NCI-H1436 treated with DMSO at 0.1 percent for 48 hours (cell line): ENCODE results near the gene PORCN.

Experiments used
- DNase-seq: peaks from one replicate; lab custom pipeline; 2025; lab: John Stamatoyannopoulos, UW

PORCN gene

GRCh38 chrX:48476919-48477318 is 31.9 kb upstream of the PORCN start:
- DNase-seq = no peak

- no peak for DNase-seq
These were observed 30.6 kb upstream of the PORCN start for GRCh38 chrX:48477960-48478755.

- no peak for DNase-seq
These were observed 30.0 kb upstream of the PORCN start for GRCh38 chrX:48478806-48479205.

GRCh38 chrX:48480142-48480541 is 28.6 kb upstream of the PORCN start:
- no peak for DNase-seq

GRCh38 chrX:48480583-48480982 is 28.2 kb upstream of the PORCN start:
- no peak for DNase-seq

- no peak for DNase-seq
These were observed 26.3 kb upstream of the PORCN start for GRCh38 chrX:48482526-48482925.

GRCh38 chrX:48487362-48487798 is 21.4 kb upstream of the PORCN start:
- DNase-seq = no peak

GRCh38 chrX:48488034-48488433 is 20.8 kb upstream of the PORCN start:
- DNase-seq = no peak

GRCh38 chrX:48489296-48489695 is 19.5 kb upstream of the PORCN start:
- DNase-seq = no peak

GRCh38 chrX:48489892-48490291 is 18.9 kb upstream of the PORCN start:
- no peak for DNase-seq

GRCh38 chrX:48490661-48491060 is 18.1 kb upstream of the PORCN start:
- no peak for DNase-seq

GRCh38 chrX:48491809-48492208 is 17.0 kb upstream of the PORCN start:
- no peak for DNase-seq

GRCh38 chrX:48492293-48492910 is 16.4 kb upstream of the PORCN start:
- no peak for DNase-seq

- no peak for DNase-seq
These were observed 14.9 kb upstream of the PORCN start for GRCh38 chrX:48493890-48494364.

GRCh38 chrX:48496660-48497059 is 12.1 kb upstream of the PORCN start:
- DNase-seq = no peak

GRCh38 chrX:48497871-48498270 is 10.9 kb upstream of the PORCN start:
- DNase-seq = no peak

GRCh38 chrX:48498374-48498809 is 10.4 kb upstream of the PORCN start:
- DNase-seq = no peak

- DNase-seq = no peak
These were observed 4.5 kb upstream of the PORCN start for GRCh38 chrX:48504261-48504660.

GRCh38 chrX:48505481-48505880 is 3.3 kb upstream of the PORCN start:
- no peak for DNase-seq

- DNase-seq = no peak
These were observed 1.5 kb upstream of the PORCN start for GRCh38 chrX:48507246-48507645.

GRCh38 chrX:48509245-48509590 is 426 bp downstream of the PORCN start:
- DNase-seq = no peak

GRCh38 chrX:48509619-48510018 is 827 bp downstream of the PORCN start:
- DNase-seq = no peak

- DNase-seq = no peak
These were observed 2.8 kb downstream of the PORCN start for GRCh38 chrX:48511560-48511959.
